ENCODE measurements around the gene MRPL34.
A peak's percentile ranks its signal among the peaks of the same experiment; 100 is the strongest.

MRPL34 gene

GRCh38 chr19:17328517-17329365, 23.1 kb downstream of the MRPL34 start:
- DNase-seq, result no peak

- no peak for DNase-seq
Measured at GRCh38 chr19:17329366-17330261, 23.9 kb downstream of the MRPL34 start.

DNA sequence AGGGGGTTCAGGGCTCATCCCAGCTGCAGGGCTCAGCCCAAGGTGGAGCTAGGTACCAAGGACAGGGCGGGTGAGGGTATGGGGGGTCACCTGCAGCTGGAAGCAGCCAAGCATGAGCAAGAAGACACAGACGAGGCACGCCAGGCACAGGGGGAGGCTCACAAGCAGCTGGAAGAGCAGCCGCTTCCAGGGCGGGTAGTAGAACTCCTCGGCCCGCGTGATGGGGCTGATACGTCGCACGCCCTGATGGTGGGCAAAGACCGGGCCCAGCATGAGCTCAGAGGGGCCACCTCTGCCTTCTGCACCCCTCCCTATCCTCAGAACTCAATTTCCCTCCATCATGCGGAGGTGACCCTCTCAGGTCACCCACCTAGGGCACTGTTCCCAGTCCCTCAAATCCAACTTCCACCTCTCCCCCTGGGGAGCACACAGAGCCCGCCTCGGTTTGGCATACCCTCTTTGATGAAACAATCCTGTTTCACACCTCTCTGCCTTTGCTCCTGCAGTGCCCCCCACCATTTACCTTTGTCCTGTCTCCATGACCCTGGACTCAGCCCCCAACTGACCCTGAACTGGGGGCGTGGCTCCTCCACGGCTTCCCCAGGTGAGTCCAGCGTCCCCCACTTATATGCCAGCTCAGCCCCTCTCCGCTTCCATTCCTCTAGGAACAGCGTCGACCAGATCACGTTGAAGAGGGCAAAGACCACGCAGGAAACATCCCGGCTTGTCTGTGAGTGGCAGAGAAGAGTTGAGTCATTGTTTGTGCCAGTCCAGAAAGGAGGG, 24.8 kb downstream of the MRPL34 start:
- DNase-seq, result no peak

GRCh38 chr19:17331045-17331558, 25.4 kb downstream of the MRPL34 start:
- no peak for DNase-seq

- no peak for DNase-seq
Measured at GRCh38 chr19:17332360-17332676, 26.6 kb downstream of the MRPL34 start.

DNA sequence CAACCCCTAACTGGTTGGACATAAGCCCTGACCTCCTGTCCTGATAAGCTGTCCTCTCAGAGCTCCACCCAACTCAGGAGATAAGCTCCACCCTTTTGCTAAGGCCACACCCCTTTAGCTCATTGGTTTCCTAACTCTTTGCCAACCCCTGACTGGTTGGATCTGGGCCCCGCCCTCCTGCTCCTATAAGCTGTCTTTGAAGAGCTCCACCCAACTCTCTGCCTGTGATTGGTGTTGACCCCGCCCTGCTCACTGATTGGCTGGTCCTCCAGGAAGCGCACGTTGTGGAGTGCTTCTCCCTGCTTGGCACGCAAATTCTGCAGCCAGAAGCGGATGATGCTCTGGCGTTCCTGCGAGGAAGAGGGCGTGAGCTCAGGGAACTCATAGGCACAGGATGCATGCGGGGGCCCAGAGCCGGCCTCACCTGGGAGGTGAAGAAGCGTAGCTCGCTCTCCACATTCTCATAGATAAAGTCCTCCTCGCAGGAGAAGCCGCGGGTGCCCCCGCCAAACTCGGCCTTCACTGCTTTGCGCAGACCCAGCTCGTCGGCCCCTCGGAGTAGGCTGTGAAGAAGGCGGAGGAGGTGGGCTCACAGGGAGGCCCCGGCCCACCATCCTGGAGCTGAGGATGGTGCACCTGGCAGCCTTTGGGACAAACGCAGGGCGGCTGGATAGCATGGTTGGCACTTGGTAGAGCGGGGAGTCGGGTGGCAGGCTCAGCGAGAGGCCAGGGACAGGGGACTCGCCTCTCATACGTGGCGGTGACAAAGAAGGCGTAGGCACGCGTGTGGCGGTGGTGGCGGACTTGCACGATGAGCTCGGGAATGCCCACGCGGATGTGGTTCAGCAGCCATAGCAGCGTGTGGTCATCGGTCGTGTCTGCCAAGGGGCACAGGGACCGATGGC, 27.3 kb downstream of the MRPL34 start:
- DNase-seq, result peak; percentile 36

GRCh38 chr19:17333611-17334413, 28.1 kb downstream of the MRPL34 start:
- DNase-seq, result peak; percentile 86

DNA sequence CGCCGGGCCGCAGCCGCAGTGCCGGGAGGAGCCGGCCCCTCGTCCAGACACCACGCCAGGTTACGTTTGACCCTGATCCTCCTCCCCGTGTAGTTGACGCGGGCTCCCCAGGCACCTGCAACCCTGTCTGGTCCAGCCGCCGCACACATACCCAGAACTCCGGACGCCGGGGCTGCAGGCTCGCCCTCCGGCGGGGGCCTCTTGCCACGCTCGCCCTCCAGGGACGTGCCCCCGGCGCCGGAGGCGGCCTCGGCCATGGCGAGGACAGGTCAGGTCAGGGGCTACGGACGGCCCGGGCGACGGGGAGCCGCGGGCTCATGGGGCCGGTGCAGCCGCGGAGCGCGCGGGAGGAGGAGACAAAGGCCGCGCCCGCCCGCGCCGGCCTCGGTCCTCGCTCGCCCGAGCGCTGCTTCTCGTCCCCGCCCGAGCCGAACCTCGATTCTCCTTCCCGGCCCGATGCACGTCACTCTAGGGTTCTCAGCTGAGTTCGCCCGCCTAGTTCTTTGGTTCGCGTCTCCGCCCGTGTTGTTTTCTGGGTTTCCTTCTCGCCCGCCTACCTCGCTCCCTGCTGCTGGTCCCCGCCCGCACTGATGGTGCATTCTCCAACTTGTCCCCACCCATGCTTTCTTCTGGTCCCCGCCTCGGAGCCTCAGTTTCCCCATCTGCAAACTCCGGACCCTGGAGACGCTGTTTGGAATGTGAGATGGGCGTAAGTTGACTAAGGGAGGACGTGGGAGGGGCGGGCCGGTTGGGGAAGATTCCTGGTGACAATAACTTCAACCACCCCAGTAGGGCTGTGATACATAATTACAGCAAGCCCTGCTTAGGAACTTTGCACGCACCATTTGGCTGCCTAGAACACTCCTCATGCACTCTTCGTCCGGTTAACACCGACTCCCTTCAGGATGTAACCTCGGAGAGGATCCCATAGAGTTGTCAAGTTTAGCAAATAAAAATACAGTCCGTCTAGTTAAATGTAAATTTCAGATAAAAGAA, 29.0 kb downstream of the MRPL34 start, which contains the start of gene ANO8:
TSS of gene ANO8 (minus strand) at position 442 of the 996 bp plus-strand sequence. CDS start at position 257, 185 bp downstream.
- DNase-seq, result peak; percentile 99

- no peak for DNase-seq
Measured at GRCh38 chr19:17335575-17335974, 29.9 kb downstream of the MRPL34 start.

GRCh38 chr19:17336872-17337674, 31.4 kb downstream of the MRPL34 start, which contains the start of gene GTPBP3:
Gene GTPBP3, plus strand, starts transcription at chr19:17337553. Its CDS starts 59 bp downstream, at chr19:17337612.
- peak; percentile 98 for DNase-seq

DNA sequence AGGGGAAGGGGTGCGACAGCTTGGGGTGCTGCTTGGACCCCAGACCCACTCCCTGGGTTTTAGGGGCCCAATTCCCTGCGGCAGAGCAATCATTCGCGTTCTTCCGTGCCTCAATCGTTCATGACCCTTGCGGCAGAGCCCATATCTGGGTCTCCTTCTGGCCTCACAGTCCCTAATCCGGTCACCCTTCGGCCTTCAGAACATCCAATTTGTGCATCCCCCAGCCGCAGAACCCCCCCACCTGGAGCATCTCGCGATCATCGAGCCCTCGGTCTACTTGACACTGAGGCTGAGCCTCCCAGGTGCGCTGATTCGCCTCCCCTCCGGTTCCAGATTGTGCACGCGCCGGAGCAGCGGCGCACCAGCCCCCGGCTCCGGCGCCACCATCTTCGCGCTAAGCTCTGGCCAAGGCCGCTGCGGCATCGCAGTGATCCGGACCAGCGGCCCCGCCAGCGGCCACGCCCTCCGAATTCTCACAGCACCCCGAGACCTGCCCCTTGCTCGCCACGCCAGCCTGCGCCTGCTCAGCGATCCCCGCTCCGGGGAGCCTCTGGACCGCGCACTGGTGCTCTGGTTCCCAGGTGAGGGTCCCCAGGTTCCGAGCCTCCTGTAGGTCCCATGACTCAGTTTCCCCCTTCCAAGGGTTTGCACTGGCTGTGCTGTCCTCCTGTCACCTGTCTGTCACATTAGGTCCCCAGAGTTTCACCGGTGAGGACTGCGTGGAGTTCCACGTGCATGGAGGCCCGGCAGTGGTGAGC, 32.2 kb downstream of the MRPL34 start:
- DNase-seq, result no peak

DNA sequence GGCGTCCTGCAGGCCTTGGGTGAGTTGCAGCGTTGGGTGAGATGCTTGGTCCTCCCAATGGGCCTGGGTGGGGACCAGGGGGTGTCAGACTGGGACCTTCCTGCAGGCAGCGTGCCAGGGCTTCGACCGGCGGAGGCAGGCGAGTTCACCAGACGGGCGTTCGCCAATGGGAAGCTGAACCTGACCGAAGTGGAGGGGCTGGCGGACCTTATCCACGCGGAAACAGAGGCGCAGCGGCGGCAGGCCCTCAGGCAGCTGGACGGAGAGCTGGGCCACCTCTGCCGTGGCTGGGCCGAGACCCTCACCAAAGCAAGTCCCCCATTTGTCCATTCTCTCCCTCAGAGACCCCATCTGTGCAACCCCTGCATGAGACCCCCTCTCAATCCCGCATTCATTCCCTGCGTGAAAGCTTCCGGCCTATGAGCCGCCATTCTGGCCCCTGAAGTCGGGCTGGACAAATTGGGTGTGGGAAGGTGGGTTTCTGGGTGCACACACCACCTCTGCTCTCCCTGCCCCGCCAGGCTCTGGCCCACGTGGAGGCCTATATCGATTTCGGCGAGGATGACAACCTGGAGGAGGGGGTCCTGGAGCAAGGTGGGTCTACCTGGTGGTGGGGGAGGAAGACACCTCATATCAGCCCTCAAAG, 32.9 kb downstream of the MRPL34 start:
- DNase-seq, result no peak

GRCh38 chr19:17339088-17339741, 33.5 kb downstream of the MRPL34 start:
- DNase-seq, result no peak

GRCh38 chr19:17340302-17340870, 34.7 kb downstream of the MRPL34 start:
- no peak for DNase-seq

DNA sequence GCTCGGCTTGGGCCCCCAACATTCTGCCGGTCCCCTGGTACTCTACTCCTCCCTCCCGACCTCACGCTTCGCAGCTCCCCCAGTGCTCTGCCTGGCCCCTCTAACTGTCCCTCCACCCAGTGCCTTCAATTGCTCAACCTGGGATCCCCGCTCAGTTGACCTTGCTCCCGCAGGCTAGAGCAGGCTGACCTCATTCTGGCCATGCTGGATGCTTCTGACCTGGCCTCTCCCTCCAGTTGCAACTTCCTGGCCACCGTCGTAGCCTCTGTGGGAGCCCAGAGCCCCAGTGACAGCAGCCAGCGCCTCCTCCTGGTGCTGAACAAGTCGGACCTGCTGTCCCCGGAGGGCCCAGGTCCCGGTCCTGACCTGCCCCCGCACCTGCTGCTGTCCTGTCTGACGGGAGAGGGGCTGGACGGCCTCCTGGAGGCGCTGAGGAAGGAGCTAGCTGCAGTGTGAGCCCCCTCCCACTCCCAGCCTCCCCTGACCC, 35.2 kb downstream of the MRPL34 start:
- no peak for DNase-seq

DNA sequence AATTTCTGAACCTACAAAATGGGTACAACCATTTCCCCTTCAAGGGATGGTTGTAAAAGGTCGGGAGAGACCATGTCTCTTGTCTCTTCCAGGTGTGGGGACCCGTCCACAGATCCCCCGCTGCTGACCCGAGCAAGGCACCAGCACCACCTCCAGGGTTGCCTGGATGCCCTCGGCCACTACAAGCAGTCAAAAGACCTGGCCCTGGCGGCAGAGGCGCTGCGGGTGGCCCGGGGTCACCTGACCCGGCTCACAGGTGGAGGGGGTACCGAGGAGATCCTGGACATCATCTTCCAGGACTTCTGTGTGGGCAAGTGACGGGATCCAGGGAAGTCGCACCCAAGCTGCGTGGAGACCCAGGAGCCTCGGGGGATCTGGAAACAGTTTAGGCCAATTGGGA, 35.7 kb downstream of the MRPL34 start:
- DNase-seq, result no peak
